ENCODE measurements around the gene RALGPS2. TPM values are rescaled to one million over a fixed set of nuclear protein-coding genes. Genes with fewer than 3 reads are reported as not detected.

The RALGPS2 gene
- total and polyA plus RNA-seq, 12 donors = 2.5 to 36.7 (median 12.9) TPM

DNA sequence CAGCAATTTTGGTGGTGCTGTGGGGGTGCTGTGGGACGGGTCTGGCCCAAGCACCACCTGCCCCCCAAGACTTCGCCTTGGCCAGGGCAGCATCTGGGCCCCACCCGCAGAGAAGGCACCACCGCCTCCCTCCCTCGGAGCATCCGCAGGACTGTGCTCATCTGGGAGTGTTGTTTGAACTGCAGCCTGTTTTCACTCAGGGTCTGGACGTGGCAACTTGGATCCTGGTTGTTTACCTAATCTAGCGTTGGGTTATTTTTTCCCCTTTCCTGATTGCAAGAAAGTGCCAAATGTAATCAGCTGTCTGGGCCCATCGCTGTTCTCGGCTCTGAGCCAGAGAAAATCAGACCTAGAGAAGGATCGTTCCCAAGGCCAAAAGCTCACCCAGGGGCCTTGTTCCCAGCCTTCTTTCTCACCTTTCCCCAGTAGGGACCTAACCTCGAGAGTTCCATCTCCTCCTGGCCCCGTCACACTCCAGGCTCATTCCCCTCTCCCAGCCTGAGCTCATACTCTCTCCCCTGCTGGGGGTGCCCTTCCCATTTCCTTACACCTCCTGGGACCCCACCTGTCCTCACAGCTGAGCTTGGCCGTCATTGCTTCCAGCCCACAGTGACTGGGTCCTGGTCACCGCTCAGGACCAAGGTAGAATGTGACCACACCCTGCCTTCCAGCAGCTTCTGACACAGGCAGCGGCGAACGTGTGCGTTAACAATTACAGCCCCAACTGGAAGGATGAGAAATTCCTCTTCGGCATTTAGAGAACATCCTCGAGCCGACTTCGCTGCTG, 228.7 kb downstream of the RALGPS2 start:
- no peak for TF ChIP-seq POLR2A (IDR thresholded peaks at IDR 0.05)
- TF ChIP-seq, protein P1, sequence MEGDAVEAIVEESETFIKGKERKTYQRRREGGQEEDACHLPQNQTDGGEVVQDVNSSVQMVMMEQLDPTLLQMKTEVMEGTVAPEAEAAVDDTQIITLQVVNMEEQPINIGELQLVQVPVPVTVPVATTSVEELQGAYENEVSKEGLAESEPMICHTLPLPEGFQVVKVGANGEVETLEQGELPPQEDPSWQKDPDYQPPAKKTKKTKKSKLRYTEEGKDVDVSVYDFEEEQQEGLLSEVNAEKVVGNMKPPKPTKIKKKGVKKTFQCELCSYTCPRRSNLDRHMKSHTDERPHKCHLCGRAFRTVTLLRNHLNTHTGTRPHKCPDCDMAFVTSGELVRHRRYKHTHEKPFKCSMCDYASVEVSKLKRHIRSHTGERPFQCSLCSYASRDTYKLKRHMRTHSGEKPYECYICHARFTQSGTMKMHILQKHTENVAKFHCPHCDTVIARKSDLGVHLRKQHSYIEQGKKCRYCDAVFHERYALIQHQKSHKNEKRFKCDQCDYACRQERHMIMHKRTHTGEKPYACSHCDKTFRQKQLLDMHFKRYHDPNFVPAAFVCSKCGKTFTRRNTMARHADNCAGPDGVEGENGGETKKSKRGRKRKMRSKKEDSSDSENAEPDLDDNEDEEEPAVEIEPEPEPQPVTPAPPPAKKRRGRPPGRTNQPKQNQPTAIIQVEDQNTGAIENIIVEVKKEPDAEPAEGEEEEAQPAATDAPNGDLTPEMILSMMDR (IDR thresholded peaks at IDR 0.05) = no peak
- no peaks in the 10 kb centered on the region for H3K4me1 ChIP-seq (replicated peaks in 1 of 2)
- H3K4me3 ChIP-seq = no peak overlapping the region
- intact Hi-C loops (cut with DNase I) = no loop called here
- no peaks in the 10 kb centered on the region for H3K36me3 ChIP-seq (replicated peaks in 1 of 2)
- no peak for DNase-seq
- no peaks in the 10 kb centered on the region for H3K9me3 ChIP-seq (replicated peaks in 1 of 3)
- no peaks in the 10 kb centered on the region for H3K27me3 ChIP-seq
- peak overlapping the region in 1 of 5 donors; percentile 47 for H3K27ac ChIP-seq
- 73 to 88% (median 80%) methylated on average over 20 to 23 of the region's 23 CpGs for WGBS, 4 donors

DNA sequence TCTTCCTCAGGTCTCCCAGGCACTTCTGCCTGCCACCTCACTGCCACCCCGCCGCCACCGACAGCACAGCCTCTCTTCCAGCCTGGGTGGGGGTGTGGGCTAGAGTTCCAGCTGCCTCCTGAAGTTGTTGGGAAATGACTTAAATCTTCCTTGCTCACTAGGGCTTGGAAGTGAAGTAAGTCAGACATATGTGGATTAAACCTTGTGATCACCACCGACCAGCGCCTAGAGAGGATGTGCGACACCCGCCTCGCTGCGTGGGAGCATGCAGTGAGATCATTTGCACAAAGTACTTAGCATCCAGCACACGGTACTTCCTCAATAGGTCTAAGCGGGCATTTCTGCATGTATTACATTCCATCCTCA, 229.3 kb downstream of the RALGPS2 start:
- Histone ChIP-seq H3K4me3 (no peak overlapping the region), H3K9me3 (replicated peaks in 1 of 3) (no peaks in the 10 kb centered on the region), H3K36me3 (replicated peaks in 1 of 2) (no peaks in the 10 kb centered on the region), H3K27ac (no peak overlapping the region), H3K4me1 (replicated peaks in 1 of 2) (no peaks in the 10 kb centered on the region), H3K27me3 (no peaks in the 10 kb centered on the region)
- intact Hi-C loops (cut with DNase I) = no loop called here
- TF ChIP-seq, protein P1 (IDR thresholded peaks at IDR 0.05) = no peak
- no peak for TF ChIP-seq POLR2A (IDR thresholded peaks at IDR 0.05)
- DNase-seq = no peak
- 88 to 94% (median 93%) methylated on average over 8 to 11 of the region's 11 CpGs for WGBS, 4 donors

DNA sequence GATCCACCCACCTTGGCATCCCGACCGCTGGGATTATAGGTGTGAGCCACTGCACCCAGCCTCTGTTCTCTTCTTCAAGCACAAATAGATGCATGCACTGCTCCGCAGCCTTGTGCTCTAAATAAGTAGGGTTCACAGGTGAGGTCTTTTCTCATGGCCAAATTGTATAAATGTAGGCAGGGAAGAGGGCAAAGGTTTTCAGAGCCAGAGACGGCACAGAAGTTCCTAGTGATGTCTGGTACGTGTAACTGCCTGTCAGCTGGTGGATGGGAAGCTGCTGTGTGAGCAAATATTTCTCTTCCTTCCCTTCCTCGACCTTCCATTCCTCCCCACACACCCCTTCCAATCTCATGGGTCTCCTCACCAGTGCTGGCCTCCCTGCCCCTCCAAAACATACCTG, 229.9 kb downstream of the RALGPS2 start:
- intact Hi-C loops (cut with DNase I) = no loop called here
- H3K27ac ChIP-seq = no peak overlapping the region
- H3K4me1 ChIP-seq (replicated peaks in 1 of 2) = no peaks in the 10 kb centered on the region

DNA sequence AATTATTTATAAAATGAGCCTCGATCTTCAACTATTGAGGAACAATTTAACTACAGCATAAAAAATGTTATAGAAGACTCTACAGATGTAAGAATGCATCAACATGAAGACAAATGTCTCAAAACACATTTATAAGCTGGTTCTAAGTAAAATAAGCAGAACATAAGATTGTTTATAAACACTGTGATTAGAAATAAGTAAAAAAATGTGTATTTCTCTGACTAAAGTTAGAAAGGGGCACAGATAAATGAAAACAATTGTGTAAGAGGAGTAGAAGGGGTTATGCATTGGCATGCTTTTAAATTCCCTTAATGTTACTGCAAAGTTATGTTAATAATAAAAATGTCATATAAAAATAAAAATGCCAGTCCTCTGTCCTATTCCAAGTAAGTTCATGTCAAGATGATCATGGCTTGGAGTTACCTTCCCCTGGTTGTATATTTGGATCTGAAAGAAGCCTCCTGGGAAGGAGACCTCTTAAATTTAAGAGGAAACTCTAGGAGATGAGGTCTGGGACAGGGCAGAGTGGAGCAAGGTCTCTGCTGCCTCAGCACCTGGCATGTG, 230.4 kb downstream of the RALGPS2 start:
- no peaks in the 10 kb centered on the region for H3K4me1 ChIP-seq (replicated peaks in 1 of 2)
- no peaks in the 10 kb centered on the region for H3K9me3 ChIP-seq (replicated peaks in 1 of 3)
- no peaks in the 10 kb centered on the region for H3K27me3 ChIP-seq
- H3K36me3 ChIP-seq (replicated peaks in 1 of 2) = no peaks in the 10 kb centered on the region
- WGBS, 4 donors = 68 to 93% (median 80%) methylated on average over 1 of the region's 1 CpG
- DNase-seq = no peak
- TF ChIP-seq, protein P1 (IDR thresholded peaks at IDR 0.05) = no peak
- no peak for TF ChIP-seq POLR2A (IDR thresholded peaks at IDR 0.05)
- no peak overlapping the region for H3K27ac ChIP-seq
- intact Hi-C loops (cut with DNase I) = no loop called here
- H3K4me3 ChIP-seq = no peak overlapping the region

More for the DNA sequence above, 229.9 kb downstream of the RALGPS2 start:
- Histone ChIP-seq H3K36me3 (replicated peaks in 1 of 2) (no peaks in the 10 kb centered on the region), H3K27me3 (no peaks in the 10 kb centered on the region), H3K4me3 (no peak overlapping the region), H3K9me3 (replicated peaks in 1 of 3) (no peaks in the 10 kb centered on the region)
- DNase-seq = no peak
- no peak for TF ChIP-seq POLR2A (IDR thresholded peaks at IDR 0.05)
- TF ChIP-seq, protein P1 (IDR thresholded peaks at IDR 0.05) = no peak
- WGBS, 4 donors = 72 to 79% (median 78%) methylated on average over 6 of the region's 6 CpGs

Data from adrenal gland (tissue), 12 donors.